Measurements from ENCODE around the gene RCOR1.

- TF ChIP-seq, protein P1, sequence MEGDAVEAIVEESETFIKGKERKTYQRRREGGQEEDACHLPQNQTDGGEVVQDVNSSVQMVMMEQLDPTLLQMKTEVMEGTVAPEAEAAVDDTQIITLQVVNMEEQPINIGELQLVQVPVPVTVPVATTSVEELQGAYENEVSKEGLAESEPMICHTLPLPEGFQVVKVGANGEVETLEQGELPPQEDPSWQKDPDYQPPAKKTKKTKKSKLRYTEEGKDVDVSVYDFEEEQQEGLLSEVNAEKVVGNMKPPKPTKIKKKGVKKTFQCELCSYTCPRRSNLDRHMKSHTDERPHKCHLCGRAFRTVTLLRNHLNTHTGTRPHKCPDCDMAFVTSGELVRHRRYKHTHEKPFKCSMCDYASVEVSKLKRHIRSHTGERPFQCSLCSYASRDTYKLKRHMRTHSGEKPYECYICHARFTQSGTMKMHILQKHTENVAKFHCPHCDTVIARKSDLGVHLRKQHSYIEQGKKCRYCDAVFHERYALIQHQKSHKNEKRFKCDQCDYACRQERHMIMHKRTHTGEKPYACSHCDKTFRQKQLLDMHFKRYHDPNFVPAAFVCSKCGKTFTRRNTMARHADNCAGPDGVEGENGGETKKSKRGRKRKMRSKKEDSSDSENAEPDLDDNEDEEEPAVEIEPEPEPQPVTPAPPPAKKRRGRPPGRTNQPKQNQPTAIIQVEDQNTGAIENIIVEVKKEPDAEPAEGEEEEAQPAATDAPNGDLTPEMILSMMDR (conservative IDR thresholded peaks at IDR 0.05 in 1 of 2, IDR thresholded peaks at IDR 0.05 in 1 of 2; ENCODE audit: extremely low read depth in 1 of 2, insufficient read depth in 1 of 2, low read depth in 1 of 2, low read length in 2 of 2) = no peak
- TF ChIP-seq EZH2 (IDR thresholded peaks at IDR 0.05; ENCODE audit: borderline replicate concordance, low read length) = no peak
These were observed 10.2 kb downstream of the RCOR1 start for GRCh38 chr14:102602421-102603292.
